ENCODE data around the gene SURF1. TPM values are rescaled to one million over a fixed set of nuclear protein-coding genes. Genes with fewer than 3 reads are reported as not detected.

Gene SURF1
- total RNA-seq, result 10 to 100 TPM; 36.8 to 58.1 (median 50.9) TPM
- 100 to 1,000 TPM in 1 of 2 donors, 10 to 100 TPM in 1; 70.8 to 104 TPM for polyA plus RNA-seq
- long read RNA-seq, donor 1, transcript SURF1-201 (9 exons, 1,093 nt), result major isoform, 66 of 85 reads
- long read RNA-seq, donor 1, transcript SURF1-204 (5 exons, 931 nt), result minor isoform, 15 of 85 reads
- long read RNA-seq, donor 1, partial matches to known transcripts, result 1 of 85 reads
- long read RNA-seq, donor 1, other reads (novel, unspliced or antisense), result 3 of 85 reads
- long read RNA-seq, donor 2, partial matches to known transcripts, result 0 of 9 reads
- long read RNA-seq, donor 2, other reads (novel, unspliced or antisense), result 5 of 9 reads
- long read RNA-seq, donor 3, transcript SURF1-201 (9 exons, 1,093 nt), result major isoform, 32 of 54 reads
- long read RNA-seq, donor 3, transcript SURF1-204 (5 exons, 931 nt), result minor isoform, 13 of 54 reads
- long read RNA-seq, donor 3, partial matches to known transcripts, result 3 of 54 reads
- long read RNA-seq, donor 3, other reads (novel, unspliced or antisense), result 5 of 54 reads

- peak within 1 kb of the TSS in 11 of 12 donors; percentile 65 to 89 (median 78) for H3K27ac ChIP-seq
- intact Hi-C loops (cut with DNase I), result loop anchor here in 2 of 10 donors (2.0 to 5.0 kb wide), 2 partner anchors 20 to 131 kb away; partner anchors contain the start of genes STKLD1 (in 1 of the 2) and SURF4 (in 1 of the 2)
- ATAC-seq, result peak; percentile 63 to 94 (median 90)
Measured at GRCh38 chr9:133356391-133357091, at the start of gene SURF1, which contains the start of gene SURF2. SURF1 (minus strand) TSS chr9:133356487; CDS start chr9:133356453, 34 bp downstream. SURF2 (plus strand) TSS chr9:133356550; CDS start chr9:133356593, 43 bp downstream.

GRCh38 chr9:133405508-133406438 lies 49.5 kb upstream of the SURF1 start:
- DNase-seq (peak in 1 of 5 donors; percentile 46), ATAC-seq (peak in 3 of 4 donors; percentile 8 to 51 (median 12))
- H3K27me3 ChIP-seq, result no peaks in the 10 kb centered on the region
- 69 to 82% (median 71%) methylated on average over 19 of the region's 19 CpGs for WGBS, 4 donors
- no peak for TF ChIP-seq CTCF (IDR thresholded peaks at IDR 0.05)
- no peak for TF ChIP-seq POLR2A (IDR thresholded peaks at IDR 0.05)
- H3K27ac ChIP-seq, result peak overlapping the region in 2 of 12 donors; percentile 14 to 18
- H3K4me1 ChIP-seq, result peaks cover 0 to 17% (median 0%) of the 10 kb centered on the region in 12 donors
- H3K4me3 ChIP-seq, result no peak overlapping the region
- H3K36me3 ChIP-seq, result peaks cover 0 to 64% (median 46%) of the 10 kb centered on the region in 9 donors
- intact Hi-C loops (cut with DNase I), result loop anchor here in 7 of 10 donors (2.0 to 10.0 kb wide), 7 partner anchors 73 to 322 kb away; partner anchors contain the start of gene SLC2A6 (in 1 of the 7)
- H3K9me3 ChIP-seq, result no peaks in the 10 kb centered on the region

More at GRCh38 chr9:133356391-133357091, at the start of gene SURF1, which contains the start of gene SURF2:
- H3K36me3 ChIP-seq, result peaks cover 0 to 47% (median 40%) of the 10 kb centered on the region in 9 donors
- H3K4me3 ChIP-seq, result peak within 1 kb of the TSS; percentile 58 to 97 (median 86)
- TF ChIP-seq POLR2A (IDR thresholded peaks at IDR 0.05), result peak; percentile 13 to 87
- TF ChIP-seq CTCF (IDR thresholded peaks at IDR 0.05), result no peak
- DNase-seq, result peak; percentile 88 to 94 (median 91)
- peaks cover 3 to 50% (median 26%) of the 10 kb centered on the region in 12 donors for H3K4me1 ChIP-seq
- no peaks in the 10 kb centered on the region for H3K27me3 ChIP-seq
- WGBS, 4 donors, result 1 to 4% (median 2%) methylated on average over 50 to 78 of the region's 78 CpGs
- no peaks in the 10 kb centered on the region for H3K9me3 ChIP-seq

GRCh38 chr9:133404454-133405002 lies 48.2 kb upstream of the SURF1 start:
- 83 to 92% (median 89%) methylated on average over 4 to 12 of the region's 12 CpGs for WGBS, 4 donors
- Histone ChIP-seq H3K27me3 (no peaks in the 10 kb centered on the region), H3K9me3 (no peaks in the 10 kb centered on the region), H3K4me1 (peaks cover 0 to 17% (median 0%) of the 10 kb centered on the region in 12 donors), H3K27ac (no peak overlapping the region), H3K36me3 (peaks cover 0 to 51% (median 37%) of the 10 kb centered on the region in 9 donors), H3K4me3 (no peak overlapping the region)
- ATAC-seq (no peak), DNase-seq (peak in 1 of 5 donors; percentile 42)
- intact Hi-C loops (cut with DNase I), result loop anchor here in 5 of 10 donors (5.0 to 10.0 kb wide), 4 partner anchors 83 to 323 kb away; no protein-coding TSS in a partner anchor
- TF ChIP-seq POLR2A (IDR thresholded peaks at IDR 0.05) (no peak), CTCF (IDR thresholded peaks at IDR 0.05) (no peak)
